Cardiac septum (tissue), 1 donor: ENCODE data around the gene CDK6. TPM values are rescaled to one million over a fixed set of nuclear protein-coding genes. Genes with fewer than 3 reads are reported as not detected.
"Not testable (repeated sequence)": the region's sequence is repeated elsewhere in the genome, so short reads cannot be mapped to it uniquely, and the experiment has no call there.

ENCODE experiments used
- DNase-seq: peaks from one replicate; pipeline ENCODE4 v3.0.0-alpha.2; 2020; ENCODE audit warnings: low spot score
- intact Hi-C: fragments of 100-400 bp; cut with DNase I; formaldehyde crosslinking; loops from one replicate; pipeline ENCODE4 v1.14.0; 2022
- total RNA-seq: library from RNA; stranded (reverse); fragmentation: NEBNext Ultra II Directional; extraction: Animal tissue kit (Norgen Biotek cat#: 25700); gene quantifications from one replicate; pipeline ENCODE4 v1.2.1, GENCODE V29; 2021
- donor health status: DM: no; HTN: no; CAD: no.

CDK6 gene
- total RNA-seq, 1 donor from 2014 or later, result 12.4 TPM

DNA sequence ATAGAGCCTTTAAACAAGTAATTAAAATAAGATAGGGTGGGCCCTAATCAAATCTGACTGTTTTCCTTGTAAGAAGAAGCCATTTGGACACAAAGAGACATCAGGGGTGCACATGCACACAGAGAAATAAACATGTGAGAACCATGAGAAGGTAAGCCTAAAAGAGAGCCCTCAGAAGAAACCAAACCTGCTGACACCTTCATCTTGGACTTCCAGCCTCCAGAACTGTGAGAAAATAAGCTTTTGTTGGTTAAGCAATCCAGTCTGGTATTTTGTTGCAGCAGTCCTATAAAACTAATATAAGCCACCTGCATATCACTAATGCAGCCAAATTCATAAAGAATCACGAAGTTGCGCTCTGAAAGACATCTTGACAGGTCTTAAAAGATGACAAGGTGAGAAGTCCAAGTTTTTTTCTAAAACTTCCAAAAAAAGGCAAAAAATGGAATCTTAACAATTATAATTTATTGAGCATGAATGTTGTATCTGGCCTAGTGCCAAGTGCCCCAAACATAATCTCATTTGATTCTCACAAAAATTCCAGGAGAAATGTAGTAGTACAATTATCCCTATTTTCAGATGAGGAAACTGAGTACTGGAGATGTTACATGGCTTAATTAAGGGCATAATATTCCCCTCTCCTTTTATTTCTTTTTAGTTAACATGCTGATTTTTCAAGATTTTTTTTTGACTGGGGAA is 211.9 kb downstream of the CDK6 start:
- intact Hi-C loops, result loop anchor here (10.0 kb wide), 1 partner anchor 360 kb away; no protein-coding TSS in a partner anchor
- DNase-seq, result no peak

DNA sequence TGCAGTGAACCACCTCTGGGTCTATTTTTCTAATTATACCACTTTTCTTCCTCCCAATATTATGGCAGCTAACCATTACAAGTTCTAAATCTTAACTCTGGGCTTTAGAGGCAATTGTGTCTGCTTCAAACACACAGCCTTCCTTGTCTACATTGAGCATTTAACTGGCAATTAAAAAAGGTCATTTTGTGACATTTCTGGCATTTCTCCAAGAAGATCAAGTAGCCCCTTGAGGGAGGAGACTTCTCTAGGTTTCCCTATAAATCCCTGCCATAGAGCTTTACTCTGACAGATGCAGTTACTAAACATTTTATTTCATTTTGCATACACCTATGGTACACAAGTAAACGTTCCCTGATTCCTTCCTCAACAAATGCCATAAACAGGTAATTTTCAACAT is 212.8 kb downstream of the CDK6 start:
- intact Hi-C loops, result loop anchor here (10.0 kb wide), 1 partner anchor 361 kb away; no protein-coding TSS in a partner anchor
- DNase-seq, result no peak

DNA sequence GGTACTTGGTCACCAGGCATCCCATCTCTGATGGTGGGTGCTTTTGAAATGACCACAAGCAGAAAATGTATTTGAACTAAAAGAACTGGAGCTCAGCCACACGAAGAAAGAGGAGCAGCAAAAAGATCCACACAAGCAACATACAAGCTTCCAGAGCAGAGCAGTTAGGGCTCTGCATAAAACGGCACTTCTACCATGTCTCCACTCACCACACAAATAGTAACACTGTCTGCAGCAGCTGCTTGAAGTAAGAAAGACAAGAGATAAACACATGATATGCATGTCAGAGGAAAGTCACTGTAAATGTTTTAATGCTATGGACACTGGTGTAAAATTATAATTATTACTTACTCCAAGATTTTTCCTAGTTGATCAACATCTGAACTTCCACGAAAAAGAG is 213.7 kb downstream of the CDK6 start:
- DNase-seq, result no peak
- intact Hi-C loops, result loop anchor here (10.0 kb wide), 1 partner anchor 362 kb away; no protein-coding TSS in a partner anchor

DNA sequence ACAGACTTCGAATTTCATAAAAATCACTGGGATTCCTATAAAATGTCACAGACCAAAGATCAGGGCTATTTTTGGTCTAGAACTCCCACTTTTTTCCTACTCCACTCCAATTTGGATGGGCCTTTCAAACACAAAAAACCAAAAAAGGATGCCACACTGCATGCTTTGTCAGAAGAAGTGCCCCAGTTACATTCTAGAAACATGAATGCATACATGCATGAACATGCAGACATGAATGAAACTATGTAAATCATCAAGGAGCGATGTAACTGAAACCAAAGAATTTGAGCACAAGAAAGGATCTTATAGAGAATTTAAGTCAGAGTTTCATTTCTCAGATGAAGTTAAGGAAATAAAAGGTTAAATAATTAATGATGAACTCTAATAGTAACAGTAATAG is 214.3 kb downstream of the CDK6 start:
- no peak for DNase-seq
- intact Hi-C loops, result loop anchor here (10.0 kb wide), 1 partner anchor 363 kb away; no protein-coding TSS in a partner anchor

GRCh38 chr7:92621561-92622023 is 214.8 kb downstream of the CDK6 start:
- intact Hi-C loops, result loop anchor here (1.0 to 10.0 kb wide), 3 partner anchors 213 to 433 kb away; no protein-coding TSS in a partner anchor
- DNase-seq, result no peak

GRCh38 chr7:92621026-92621540 is 215.3 kb downstream of the CDK6 start:
- no peak for DNase-seq
- intact Hi-C loops, result loop anchor here (1.0 to 10.0 kb wide), 3 partner anchors 213 to 434 kb away; no protein-coding TSS in a partner anchor

DNA sequence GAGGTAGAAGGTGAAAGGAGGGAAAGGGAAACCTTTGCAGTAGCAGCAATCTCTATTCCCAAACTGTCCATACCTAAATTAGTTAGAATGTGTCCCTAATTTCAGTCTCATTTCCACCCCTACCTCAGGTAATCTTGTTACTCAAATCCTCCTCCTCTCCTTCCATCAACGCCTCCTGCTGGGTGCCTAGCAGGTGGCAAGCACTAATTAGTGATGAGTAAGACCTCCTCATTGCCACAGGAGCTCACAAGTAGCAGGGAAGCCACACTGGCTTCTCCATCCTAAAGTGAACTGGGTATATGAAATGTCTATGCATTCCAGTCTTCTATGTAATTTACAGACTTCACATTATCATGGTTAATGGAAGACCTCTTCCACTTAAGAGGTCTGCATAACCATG is 220.5 kb downstream of the CDK6 start:
- intact Hi-C loops, result no loop called here
- DNase-seq, result no peak

- no peak for DNase-seq
- intact Hi-C loops, result no loop called here
Observed at GRCh38 chr7:92614660-92615174, 221.7 kb downstream of the CDK6 start.

DNA sequence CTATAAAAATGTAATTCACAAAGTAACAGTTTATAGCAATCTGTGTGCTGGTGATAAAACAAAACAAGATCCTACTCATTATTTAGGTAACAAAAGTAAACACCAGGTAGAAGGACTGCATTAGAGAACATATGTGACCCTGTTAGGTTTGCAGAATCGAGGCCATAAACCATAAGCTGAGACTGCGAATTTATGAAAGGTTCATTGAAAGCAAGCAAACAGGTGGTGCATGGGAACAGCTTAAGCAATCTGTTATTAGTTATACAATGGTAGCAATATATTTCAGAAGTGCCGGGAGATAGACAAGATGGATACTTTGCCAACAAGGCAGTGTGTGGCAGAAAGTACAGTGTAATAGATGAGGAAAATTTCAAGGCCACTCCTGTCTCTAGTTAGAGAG is 222.7 kb downstream of the CDK6 start:
- DNase-seq, result no peak
- intact Hi-C loops, result no loop called here

GRCh38 chr7:92613214-92613613 is 223.2 kb downstream of the CDK6 start:
- intact Hi-C loops, result no loop called here
- DNase-seq, result no peak

DNA sequence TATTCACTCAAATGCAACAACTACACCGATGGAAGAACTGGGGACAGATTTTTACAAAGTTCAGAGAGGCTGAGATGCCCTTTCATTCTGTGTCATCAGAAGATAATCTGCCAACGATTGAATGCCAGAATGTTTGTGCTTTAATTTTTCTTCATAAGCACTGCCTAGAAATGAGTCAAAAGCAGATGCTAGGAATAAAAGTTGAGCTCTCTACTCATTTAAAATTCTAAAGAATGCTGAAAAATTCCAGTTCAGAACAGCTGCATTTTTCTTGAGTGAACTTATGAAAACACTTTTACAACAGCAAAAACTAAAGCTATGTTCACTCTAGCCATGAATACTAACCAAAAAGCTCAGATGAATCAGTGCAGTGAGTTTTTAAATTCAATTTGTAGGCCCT is 223.9 kb downstream of the CDK6 start:
- no peak for DNase-seq
- intact Hi-C loops, result no loop called here

DNA sequence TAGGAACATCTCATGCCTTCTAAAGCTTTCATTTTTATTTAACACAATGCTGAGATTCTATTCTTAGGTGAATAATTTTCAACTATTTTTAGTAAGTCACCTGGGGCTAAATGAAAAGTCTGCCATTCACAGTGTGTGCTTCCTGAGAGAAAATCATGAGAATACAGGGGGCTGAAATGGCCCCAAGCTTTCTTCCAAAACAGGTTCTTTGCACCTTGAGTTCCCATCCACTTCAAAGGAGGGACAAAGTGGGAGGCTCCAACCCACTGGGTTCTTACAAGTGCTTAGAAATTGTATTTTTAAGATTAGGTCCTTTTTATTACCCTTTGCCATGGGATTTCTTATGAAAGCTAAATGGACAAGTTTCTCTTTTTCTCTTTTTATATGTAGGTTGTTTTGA is 224.6 kb downstream of the CDK6 start:
- no peak for DNase-seq
- intact Hi-C loops, result no loop called here

GRCh38 chr7:92609921-92610518 is 226.4 kb downstream of the CDK6 start:
- no peak for DNase-seq
- intact Hi-C loops, result no loop called here

DNA sequence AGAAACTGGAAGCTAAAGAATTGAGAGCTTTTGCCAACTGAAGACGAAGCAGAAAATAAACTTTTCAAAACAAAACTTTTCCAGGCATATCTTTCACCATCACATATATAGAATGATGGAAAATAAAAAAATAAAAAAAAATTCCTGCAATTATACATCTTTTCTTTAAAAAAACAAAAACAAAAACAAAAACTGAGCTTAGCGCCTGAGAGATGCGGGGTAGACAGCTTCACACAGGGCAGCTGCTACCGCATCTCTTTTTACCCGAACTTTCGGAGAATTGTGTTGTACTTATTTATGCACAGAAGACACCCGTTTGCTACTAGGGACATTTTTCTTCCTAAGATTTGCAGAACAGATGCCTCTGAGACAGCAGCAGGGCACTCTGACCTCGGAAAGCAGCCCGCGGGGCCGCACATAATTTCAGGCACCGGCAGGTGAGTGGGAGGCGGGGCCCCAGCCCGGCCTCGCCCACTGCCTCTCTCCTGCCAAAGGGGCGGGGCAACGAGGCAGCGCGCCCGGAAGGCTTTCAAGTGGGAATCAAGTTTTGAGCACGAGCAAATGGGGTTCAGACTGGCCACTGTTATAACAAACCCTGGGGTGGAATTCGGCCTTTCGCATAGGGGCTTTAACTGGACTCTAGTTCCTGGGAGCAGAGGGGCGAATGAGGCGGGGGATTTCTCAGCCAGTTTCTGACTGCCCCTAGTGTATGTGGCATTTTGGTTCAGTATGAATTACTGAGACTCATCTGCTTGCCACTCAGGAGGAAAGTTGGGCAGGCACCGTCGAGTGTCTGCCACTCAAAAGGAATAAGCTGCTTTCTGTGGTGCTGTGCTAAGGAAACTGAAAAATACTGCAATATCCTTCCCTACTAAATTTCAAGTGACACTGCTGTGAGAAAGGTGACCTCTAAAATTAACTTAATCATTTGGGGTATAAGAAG is 227.7 kb downstream of the CDK6 start:
- intact Hi-C loops, result no loop called here
- DNase-seq, result no peak

DNA sequence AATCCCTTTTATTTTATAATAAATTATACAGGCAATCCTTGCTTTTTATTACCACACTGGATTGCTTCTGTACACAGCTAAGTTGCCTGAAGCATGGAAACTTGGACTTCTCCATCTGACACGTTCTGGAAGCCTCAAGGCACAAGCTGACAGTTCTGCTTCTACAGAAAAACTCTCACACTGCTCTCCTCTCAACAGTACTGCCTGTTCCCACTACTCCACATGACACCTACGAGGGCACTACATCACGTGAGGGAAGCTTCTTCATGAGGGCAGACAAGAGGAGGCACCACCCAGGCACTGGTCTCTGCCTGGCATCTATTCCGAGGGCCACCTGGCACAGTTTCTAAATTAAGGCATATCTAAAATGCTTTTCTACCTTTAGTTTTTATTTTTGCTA is 229.4 kb downstream of the CDK6 start:
- no peak for DNase-seq
- intact Hi-C loops, result no loop called here

DNA sequence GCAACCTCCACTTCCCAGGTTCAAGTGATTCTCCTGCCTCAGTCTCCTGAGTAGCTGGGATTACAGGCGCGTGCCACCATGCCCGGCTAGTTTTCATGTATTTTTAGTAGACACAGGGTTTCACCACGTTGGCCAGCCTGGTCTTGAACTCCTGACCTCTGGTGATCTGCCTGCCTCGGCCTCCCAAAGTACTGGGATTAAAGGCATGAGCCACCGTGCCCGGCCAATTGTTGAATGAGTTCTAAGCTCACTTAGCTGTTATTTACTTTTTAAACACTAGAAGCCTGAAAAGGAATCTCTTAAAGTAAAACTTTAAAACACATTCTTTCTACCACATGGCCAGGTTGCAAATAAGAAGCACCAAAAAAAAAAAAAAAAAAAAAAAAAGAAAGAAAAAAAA is 231.9 kb downstream of the CDK6 start:
- intact Hi-C loops, result not testable (repeated sequence)

GRCh38 chr7:92603089-92603445 is 233.3 kb downstream of the CDK6 start:
- no peak for DNase-seq
- intact Hi-C loops, result no loop called here

More for the DNA sequence above, 231.9 kb downstream of the CDK6 start:
- DNase-seq, result not testable (repeated sequence)

- DNase-seq, result no peak
- intact Hi-C loops, result no loop called here
Observed at GRCh38 chr7:92602352-92603088, 233.9 kb downstream of the CDK6 start.
